Mucosa of rectum (tissue), 2 donors: ENCODE results near the gene TTC23.

Experiments used
- H3K27ac ChIP-seq, 2 donors: one replicate each; pipeline ENCODE4 v1.7.0; 2013; ENCODE audit warnings: inconsistent platforms in 2 of 2, low read depth in 2 of 2, low read length in 2 of 2
- H3K27me3 ChIP-seq, 2 donors: one replicate each; pipeline ENCODE4 v1.7.0; 2013; ENCODE audit warnings: low read length in 2 of 2; ENCODE audit not compliant: control insufficient read depth in 2 of 2, insufficient read depth in 2 of 2
- H3K36me3 ChIP-seq, 2 donors: one replicate each; pipeline ENCODE4 v1.7.0; 2013; ENCODE audit warnings: low read length in 2 of 2; ENCODE audit not compliant: control insufficient read depth in 2 of 2, insufficient read depth in 2 of 2
- H3K4me1 ChIP-seq, 2 donors: one replicate each; pipeline ENCODE4 v1.7.0; 2013; ENCODE audit warnings: low read length in 2 of 2, mild to moderate bottlenecking in 1 of 2; ENCODE audit not compliant: control insufficient read depth in 2 of 2, insufficient read depth in 2 of 2
- H3K4me3 ChIP-seq, 2 donors: one replicate each; pipeline ENCODE4 v1.7.0; 2013; ENCODE audit warnings: low read length in 2 of 2
- H3K9ac ChIP-seq, 2 donors: one replicate each; pipeline ENCODE4 v1.7.0; 2013; ENCODE audit warnings: low read length in 2 of 2, low read depth in 1 of 2, mild to moderate bottlenecking in 1 of 2
- H3K9me3 ChIP-seq, 2 donors: one replicate each; pipeline ENCODE4 v1.7.0; 2013; ENCODE audit warnings: low read length in 2 of 2; ENCODE audit not compliant: control insufficient read depth in 2 of 2
- donor health status: healthy.
- donor health status: Normal muscosa, but diverticular disease.

Gene TTC23

DNA sequence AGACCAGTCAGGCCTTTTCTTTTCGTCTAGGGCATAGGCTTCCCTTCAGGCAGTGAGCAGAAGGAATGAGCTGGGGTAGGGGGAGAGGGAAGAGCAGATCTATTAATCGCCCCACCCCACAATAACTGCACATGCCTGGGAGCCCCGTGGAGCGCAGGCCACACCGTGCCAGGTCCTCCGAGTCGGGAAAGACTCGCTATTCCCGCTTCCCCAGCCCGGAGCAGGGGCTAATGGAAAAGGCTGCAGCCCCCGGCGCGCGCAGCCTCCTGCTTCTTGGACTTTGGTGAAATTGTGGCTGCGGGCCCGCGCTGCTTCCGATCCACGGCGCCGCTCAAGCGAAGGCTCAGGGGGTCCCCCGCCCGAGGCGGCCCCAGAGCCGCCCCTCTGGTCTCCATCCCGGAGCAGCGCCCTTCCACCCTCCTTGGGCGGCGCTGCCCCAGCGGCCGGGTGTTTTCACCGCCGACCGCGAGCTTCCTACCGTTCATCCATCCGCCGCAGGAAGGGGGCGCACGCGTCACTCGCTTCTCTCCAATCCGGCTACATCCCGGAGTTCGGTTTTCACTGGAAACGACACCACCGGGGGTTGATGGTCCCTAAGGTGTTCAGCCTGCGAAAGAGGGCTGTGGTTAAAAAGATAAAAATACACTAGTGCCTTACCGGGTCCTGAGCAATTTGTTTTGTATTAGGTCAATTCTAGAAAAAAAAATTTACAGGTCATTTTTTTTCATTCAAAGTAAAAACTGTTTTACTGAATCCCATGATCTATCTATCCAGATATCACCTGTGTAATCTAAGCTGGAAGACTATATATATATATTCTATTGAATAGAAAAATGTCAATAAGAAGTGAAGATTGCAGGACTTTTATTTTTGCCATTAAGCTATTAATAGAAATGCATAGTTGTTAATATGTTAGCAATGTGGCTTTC, 148.9 kb downstream of the TTC23 start:
- Histone ChIP-seq H3K27ac (no peak overlapping the region), H3K27me3 (peaks cover 16 to 22% of the 10 kb centered on the region in 2 donors), H3K4me1 (peaks cover 0 to 3% of the 10 kb centered on the region in 2 donors), H3K9ac (no peak overlapping the region), H3K9me3 (no peaks in the 10 kb centered on the region), H3K36me3 (no peaks in the 10 kb centered on the region), H3K4me3 (peak overlapping the region in 1 of 2 donors; percentile 11)

GRCh38 chr15:99099661-99100060, 149.7 kb downstream of the TTC23 start:
- no peak overlapping the region for H3K27ac ChIP-seq
- H3K4me1 ChIP-seq = no peaks in the 10 kb centered on the region

DNA sequence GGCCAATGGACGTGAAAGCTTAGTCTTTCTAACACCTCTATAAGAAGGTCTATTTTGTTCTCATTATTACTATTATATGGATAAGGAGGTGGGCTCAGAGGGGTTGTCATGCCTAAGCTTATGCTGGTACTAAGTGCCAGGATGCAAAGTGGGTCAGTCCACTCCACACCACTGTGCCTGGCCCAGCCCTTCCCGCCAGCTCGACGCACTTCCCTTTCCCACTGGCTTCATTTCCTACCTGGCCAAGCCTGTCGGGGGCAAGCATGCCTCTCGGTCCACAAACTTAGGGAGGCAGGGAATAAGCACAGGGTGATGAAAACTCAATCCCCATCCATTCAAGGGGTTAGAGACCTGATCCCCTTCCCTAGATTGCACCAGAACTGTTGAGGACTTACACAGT, 150.4 kb downstream of the TTC23 start:
- Histone ChIP-seq H3K4me1 (no peaks in the 10 kb centered on the region), H3K9ac (no peak overlapping the region), H3K4me3 (no peak overlapping the region), H3K27me3 (peaks cover 16 to 22% of the 10 kb centered on the region in 2 donors), H3K27ac (no peak overlapping the region), H3K36me3 (no peaks in the 10 kb centered on the region), H3K9me3 (no peaks in the 10 kb centered on the region)

More at GRCh38 chr15:99099661-99100060, 149.7 kb downstream of the TTC23 start:
- Histone ChIP-seq H3K9ac (no peak overlapping the region), H3K27me3 (peaks cover 16 to 22% of the 10 kb centered on the region in 2 donors), H3K4me3 (no peak overlapping the region), H3K36me3 (no peaks in the 10 kb centered on the region), H3K9me3 (no peaks in the 10 kb centered on the region)

- H3K9me3 ChIP-seq = no peaks in the 10 kb centered on the region
- no peak overlapping the region for H3K27ac ChIP-seq
- no peak overlapping the region for H3K4me3 ChIP-seq
- H3K4me1 ChIP-seq = no peaks in the 10 kb centered on the region
- H3K27me3 ChIP-seq = peaks cover 16 to 20% of the 10 kb centered on the region in 2 donors
- H3K9ac ChIP-seq = no peak overlapping the region
- no peaks in the 10 kb centered on the region for H3K36me3 ChIP-seq
Measured at GRCh38 chr15:99098426-99098825, 151.0 kb downstream of the TTC23 start.

DNA sequence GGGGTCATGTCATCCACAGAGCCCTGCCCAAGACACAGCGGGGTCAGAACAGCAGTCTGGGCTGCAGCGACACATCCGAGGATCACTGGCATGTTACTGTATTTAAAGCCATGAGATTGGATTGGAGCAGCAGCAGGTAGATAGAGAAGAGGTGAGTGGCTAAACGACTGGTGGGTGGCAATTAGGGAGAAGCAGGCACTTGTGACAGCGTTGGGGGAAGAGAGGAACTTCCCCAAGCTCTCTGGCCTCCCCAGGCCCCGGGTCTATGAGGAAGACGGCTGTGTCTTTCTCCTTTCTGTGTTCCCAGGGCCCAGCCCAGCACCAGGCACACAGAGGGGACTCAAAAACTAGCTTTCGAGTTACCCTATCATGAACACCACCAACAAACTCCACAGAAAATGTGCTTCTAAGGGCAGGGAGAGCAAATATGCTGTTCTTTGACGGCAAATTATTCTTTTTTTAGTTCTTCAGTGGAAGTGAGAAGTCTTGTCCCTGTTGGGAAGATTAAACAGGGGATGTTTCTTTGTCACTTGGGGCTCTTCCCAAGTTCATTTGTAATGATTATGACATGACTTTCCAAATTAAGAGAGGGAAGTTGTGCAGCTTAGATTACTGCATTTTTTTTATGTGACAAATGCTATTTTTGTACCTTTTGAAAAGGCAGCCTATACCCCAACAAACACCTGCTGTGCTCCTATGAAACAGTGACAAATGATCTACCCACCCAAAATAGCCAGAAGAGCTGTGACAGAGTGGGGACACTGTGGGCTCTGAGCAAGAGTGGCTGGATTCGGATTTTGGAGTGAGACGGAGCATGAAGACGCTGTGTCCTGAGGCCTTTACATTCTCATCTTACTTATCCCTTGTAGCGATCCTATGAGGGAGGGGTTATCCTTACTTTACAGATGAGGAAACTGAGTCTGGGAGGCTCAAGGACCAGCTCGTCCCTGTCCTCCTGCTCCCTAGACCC, 151.7 kb downstream of the TTC23 start:
- Histone ChIP-seq H3K9ac (no peak overlapping the region), H3K9me3 (no peaks in the 10 kb centered on the region), H3K27me3 (peaks cover 13 to 18% of the 10 kb centered on the region in 2 donors), H3K4me1 (no peaks in the 10 kb centered on the region), H3K4me3 (no peak overlapping the region), H3K36me3 (no peaks in the 10 kb centered on the region), H3K27ac (no peak overlapping the region)

- H3K36me3 ChIP-seq = no peaks in the 10 kb centered on the region
- peaks cover 6 to 14% of the 10 kb centered on the region in 2 donors for H3K27me3 ChIP-seq
- no peak overlapping the region for H3K9ac ChIP-seq
- H3K9me3 ChIP-seq = no peaks in the 10 kb centered on the region
- no peak overlapping the region for H3K27ac ChIP-seq
- no peaks in the 10 kb centered on the region for H3K4me1 ChIP-seq
- no peak overlapping the region for H3K4me3 ChIP-seq
Measured at GRCh38 chr15:99096894-99097426, 152.4 kb downstream of the TTC23 start.

- Histone ChIP-seq H3K36me3 (no peaks in the 10 kb centered on the region), H3K9ac (no peak overlapping the region), H3K4me3 (no peak overlapping the region), H3K9me3 (no peaks in the 10 kb centered on the region), H3K27me3 (peaks cover 6 to 14% of the 10 kb centered on the region in 2 donors), H3K4me1 (no peaks in the 10 kb centered on the region), H3K27ac (no peak overlapping the region)
Measured at GRCh38 chr15:99096173-99096893, 153.0 kb downstream of the TTC23 start.

GRCh38 chr15:99095626-99096025, 153.8 kb downstream of the TTC23 start:
- Histone ChIP-seq H3K9ac (no peak overlapping the region), H3K9me3 (no peaks in the 10 kb centered on the region), H3K27me3 (peaks cover 6 to 14% of the 10 kb centered on the region in 2 donors), H3K4me1 (no peaks in the 10 kb centered on the region), H3K36me3 (no peaks in the 10 kb centered on the region), H3K27ac (no peak overlapping the region), H3K4me3 (no peak overlapping the region)

DNA sequence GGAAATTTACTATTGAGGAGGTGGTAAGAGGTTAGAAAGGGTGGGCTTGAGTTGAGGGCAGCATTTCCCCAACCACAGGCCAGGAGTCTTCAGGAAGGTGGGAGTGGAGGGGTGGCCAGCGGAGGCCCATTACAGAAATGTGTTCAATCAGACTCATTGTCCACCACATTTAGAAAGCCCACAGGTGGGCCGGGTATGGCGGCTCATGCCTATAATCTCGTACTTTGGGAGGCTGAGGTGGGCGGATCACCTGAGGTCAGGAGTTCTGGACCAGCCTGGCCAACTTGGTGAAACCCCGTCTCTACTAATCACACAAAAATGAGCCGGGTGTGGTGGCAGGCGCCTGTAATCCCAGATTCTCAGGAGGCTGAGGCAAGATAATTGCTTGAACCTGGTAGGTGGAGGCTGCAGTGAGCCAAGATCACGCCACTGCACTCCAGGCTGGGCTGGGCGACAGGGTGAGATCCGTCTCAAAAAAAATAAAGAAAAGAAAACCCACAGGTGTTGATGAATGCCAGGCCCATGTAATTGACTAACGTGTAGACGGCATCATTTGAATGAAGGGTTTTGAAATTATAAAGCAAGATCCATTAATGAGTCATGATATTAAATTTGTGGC, 156.7 kb downstream of the TTC23 start:
- no peak overlapping the region for H3K9ac ChIP-seq
- H3K36me3 ChIP-seq = no peaks in the 10 kb centered on the region
- no peak overlapping the region for H3K27ac ChIP-seq
- no peak overlapping the region for H3K4me3 ChIP-seq
- H3K4me1 ChIP-seq = no peaks in the 10 kb centered on the region
- H3K9me3 ChIP-seq = no peaks in the 10 kb centered on the region
- peaks cover 0 to 3% of the 10 kb centered on the region in 2 donors for H3K27me3 ChIP-seq
